IPS-15b (cell line): ENCODE data around the gene UTS2.

Experiments
- H3K27me3 ChIP-seq: one replicate; pipeline ENCODE4 v1.6.1; 2013; ENCODE audit warnings: low read length; ENCODE audit not compliant: control insufficient read depth, insufficient read depth
- H3K36me3 ChIP-seq: one replicate; pipeline ENCODE4 v1.6.1; 2013; ENCODE audit warnings: low read length; ENCODE audit not compliant: control insufficient read depth, insufficient read depth
- H3K4me1 ChIP-seq: one replicate; pipeline ENCODE4 v1.6.1; 2013; ENCODE audit warnings: mild to moderate bottlenecking, low read length; ENCODE audit not compliant: control insufficient read depth, insufficient read depth
- H3K4me3 ChIP-seq: one replicate; pipeline ENCODE4 v1.5.1; 2013; ENCODE audit warnings: low read depth, low read length
- H3K9ac ChIP-seq: one replicate; pipeline ENCODE4 v1.6.1; 2013; ENCODE audit warnings: low read depth, mild to moderate bottlenecking, low read length
- H3K9me3 ChIP-seq: one replicate; pipeline ENCODE4 v1.6.1; 2013; ENCODE audit warnings: mild to moderate bottlenecking, low read length; ENCODE audit not compliant: control insufficient read depth, insufficient read depth

The UTS2 gene

DNA sequence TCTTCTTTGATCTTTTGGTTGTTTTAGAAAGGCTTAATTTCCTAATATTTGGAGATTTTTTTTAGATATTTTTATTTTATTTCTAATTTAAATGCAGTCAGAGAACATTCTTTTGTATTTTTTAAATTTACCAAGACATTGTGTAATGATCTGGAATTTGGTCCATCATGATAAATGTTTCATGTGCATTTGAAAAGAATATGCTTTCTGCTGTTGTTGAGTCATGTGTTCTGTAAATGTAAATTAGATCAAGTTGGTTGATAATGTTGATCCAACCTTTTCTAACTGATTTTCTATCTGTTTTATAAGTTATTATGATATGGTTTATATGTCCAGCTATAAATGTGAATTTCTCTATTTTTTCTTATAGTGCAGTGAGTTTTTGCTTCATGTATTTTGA is 19.8 kb downstream of the UTS2 start:
- H3K4me1 ChIP-seq = no peaks in the 10 kb centered on the region
- H3K4me3 ChIP-seq = no peak overlapping the region
- H3K27me3 ChIP-seq = no peaks in the 10 kb centered on the region
- peaks cover 5% of the 10 kb centered on the region for H3K36me3 ChIP-seq
- H3K9me3 ChIP-seq = no peaks in the 10 kb centered on the region
- H3K9ac ChIP-seq = no peak overlapping the region

DNA sequence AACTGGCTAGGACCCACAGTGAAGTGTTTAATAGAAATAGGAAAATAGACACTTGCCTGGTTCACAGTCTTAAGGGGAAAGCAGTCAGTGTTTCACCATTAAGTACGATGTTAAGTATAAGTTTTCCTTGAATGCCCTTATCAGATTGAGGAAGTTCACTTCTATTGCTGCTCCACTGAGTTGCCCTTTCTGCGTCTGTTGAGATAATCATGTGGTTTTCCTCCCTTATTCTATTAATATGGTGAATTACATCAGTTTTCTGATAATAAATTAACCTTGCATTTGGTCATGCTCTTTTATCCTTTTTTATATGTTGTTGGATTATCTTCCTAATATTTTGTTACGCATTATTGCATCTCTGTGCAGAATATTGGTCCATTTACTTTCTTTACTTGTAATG is 21.4 kb downstream of the UTS2 start:
- no peak overlapping the region for H3K9ac ChIP-seq
- H3K36me3 ChIP-seq = peaks cover 9% of the 10 kb centered on the region
- no peak overlapping the region for H3K4me3 ChIP-seq
- H3K4me1 ChIP-seq = no peaks in the 10 kb centered on the region
- H3K9me3 ChIP-seq = no peaks in the 10 kb centered on the region
- no peaks in the 10 kb centered on the region for H3K27me3 ChIP-seq

DNA sequence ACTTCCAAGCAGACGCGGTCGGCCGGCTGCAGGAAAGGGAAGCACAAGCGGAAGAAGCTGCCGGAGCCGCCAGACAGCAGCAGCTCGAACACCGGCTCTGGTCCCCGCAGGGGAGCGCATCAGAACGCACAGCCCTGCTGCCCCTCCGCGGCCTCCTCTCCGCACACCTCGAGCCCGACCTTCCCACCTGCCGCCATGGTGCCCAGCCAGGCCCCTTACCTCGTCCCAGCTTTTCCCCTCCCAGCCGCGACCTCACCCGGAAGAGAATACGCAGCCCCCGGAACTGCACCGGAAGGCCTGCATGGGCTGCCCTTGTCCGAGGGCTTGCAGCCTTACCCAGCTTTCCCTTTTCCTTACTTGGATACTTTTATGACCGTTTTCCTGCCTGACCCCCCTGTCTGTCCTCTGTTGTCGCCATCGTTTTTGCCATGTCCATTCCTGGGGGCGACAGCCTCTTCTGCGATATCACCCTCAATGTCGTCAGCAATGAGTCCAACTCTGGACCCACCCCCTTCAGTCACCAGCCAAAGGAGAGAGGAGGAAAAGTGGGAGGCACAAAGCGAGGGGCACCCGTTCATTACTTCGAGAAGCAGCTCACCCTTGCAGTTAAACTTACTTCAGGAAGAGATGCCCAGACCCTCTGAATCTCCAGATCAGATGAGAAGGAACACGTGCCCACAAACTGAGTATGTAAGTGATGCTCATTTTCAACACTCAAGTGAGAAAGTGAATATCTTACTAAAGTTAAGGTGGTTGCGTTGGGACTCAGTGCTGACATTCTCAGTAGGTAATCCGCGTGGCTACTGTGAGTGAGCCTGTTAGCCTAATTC is 25.5 kb downstream of the UTS2 start:
- Histone ChIP-seq H3K4me1 (no peaks in the 10 kb centered on the region), H3K4me3 (no peak overlapping the region), H3K36me3 (peaks cover 12% of the 10 kb centered on the region), H3K9me3 (no peaks in the 10 kb centered on the region), H3K9ac (no peak overlapping the region), H3K27me3 (no peaks in the 10 kb centered on the region)

DNA sequence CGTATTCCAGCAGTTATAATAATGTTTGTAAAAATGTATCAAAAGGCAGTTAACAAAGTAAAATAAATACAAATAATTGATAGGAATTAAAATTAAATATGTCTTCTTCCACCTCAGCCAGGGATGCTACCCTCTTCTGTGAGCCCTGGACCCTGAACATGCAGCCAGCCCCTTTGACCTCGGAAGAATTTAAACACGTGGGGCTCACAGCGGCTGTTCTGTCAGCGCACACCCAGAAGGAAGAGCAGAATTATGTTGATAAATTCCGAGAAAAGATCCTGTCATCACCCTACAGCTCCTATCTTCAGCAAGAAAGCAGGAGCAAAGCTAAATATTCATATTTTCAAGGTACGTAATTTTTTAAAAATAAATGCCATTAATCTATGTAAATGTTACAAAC is 26.5 kb downstream of the UTS2 start:
- Histone ChIP-seq H3K36me3 (peaks cover 12% of the 10 kb centered on the region), H3K27me3 (no peaks in the 10 kb centered on the region), H3K9ac (no peak overlapping the region), H3K4me1 (no peaks in the 10 kb centered on the region), H3K4me3 (no peak overlapping the region), H3K9me3 (no peaks in the 10 kb centered on the region)

DNA sequence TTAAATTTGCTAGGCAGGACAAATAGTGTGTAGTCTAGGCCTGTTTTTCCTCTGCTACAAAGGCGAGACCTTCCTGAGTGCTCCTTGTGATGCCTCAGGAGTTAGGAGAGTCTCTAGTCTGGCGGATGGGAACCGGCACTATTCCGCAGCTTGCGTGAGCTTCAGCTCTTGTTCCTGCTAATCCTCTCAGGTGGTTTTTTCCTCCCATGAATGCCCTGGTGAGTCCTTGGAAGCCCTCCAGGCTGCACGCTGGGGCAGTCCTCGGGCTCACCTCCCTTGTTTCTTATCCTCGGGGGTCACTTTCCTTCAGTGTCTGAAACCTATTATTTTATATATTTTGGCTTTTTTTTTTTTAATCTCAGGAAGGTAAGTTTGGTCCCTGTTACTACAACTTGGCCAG is 28.2 kb downstream of the UTS2 start:
- no peak overlapping the region for H3K9ac ChIP-seq
- no peaks in the 10 kb centered on the region for H3K4me1 ChIP-seq
- no peaks in the 10 kb centered on the region for H3K9me3 ChIP-seq
- peaks cover 12% of the 10 kb centered on the region for H3K36me3 ChIP-seq
- no peak overlapping the region for H3K4me3 ChIP-seq
- H3K27me3 ChIP-seq = no peaks in the 10 kb centered on the region

DNA sequence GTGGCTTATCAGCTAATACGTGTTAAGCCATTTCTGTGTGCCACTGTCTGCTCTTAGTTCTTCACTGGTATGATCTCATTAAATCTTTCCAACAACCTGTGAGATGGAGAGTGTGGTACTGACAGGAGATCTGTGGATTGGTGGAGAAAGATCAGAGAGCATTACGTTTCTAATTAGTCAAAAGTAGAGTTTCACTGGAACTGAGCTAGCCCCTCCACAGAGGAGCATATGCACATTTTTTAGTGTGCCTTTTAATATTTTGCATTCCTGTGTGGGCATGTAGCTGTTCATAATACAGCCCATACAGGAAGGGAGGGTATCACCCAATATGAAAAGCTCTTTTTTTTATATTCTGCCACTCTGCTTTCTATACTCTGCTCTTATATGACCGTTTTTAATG is 31.6 kb downstream of the UTS2 start:
- Histone ChIP-seq H3K9ac (no peak overlapping the region), H3K36me3 (peaks cover 6% of the 10 kb centered on the region), H3K4me3 (no peak overlapping the region), H3K27me3 (no peaks in the 10 kb centered on the region), H3K4me1 (no peaks in the 10 kb centered on the region), H3K9me3 (no peaks in the 10 kb centered on the region)

DNA sequence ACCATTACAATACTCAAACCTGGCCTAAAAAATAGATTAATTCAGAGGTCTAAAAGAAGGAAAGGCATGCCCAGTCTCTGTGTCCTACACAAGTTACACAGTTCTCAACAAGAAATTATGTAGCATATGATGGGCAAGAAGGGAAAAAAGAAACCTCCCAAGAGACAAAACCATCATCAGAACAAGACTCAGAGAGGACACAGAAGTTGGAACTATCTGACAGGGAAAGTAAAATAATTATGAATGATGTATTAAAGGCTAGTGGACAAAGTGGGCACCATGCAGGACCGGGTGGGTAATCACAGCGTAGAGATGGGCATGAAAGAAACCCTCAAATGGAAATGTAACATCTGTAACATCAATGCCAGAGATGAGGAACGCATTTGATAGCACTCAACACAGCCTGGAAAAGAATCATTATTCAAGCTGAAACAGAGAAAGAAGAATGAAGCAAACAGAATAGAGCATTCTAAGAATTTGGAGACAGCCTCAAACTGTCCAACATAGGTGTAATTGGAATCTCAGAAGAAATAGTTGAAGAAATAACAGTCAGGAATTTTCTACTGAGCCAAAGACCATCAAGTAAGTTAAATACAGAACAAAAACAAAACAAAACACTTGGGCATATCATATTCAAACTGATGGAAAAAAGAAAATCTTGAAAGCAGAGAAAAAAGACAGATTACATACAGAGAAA is 39.0 kb downstream of the UTS2 start:
- Histone ChIP-seq H3K4me1 (no peaks in the 10 kb centered on the region), H3K9me3 (peaks cover 6% of the 10 kb centered on the region), H3K27me3 (no peaks in the 10 kb centered on the region), H3K9ac (no peak overlapping the region), H3K4me3 (no peak overlapping the region), H3K36me3 (no peaks in the 10 kb centered on the region)

DNA sequence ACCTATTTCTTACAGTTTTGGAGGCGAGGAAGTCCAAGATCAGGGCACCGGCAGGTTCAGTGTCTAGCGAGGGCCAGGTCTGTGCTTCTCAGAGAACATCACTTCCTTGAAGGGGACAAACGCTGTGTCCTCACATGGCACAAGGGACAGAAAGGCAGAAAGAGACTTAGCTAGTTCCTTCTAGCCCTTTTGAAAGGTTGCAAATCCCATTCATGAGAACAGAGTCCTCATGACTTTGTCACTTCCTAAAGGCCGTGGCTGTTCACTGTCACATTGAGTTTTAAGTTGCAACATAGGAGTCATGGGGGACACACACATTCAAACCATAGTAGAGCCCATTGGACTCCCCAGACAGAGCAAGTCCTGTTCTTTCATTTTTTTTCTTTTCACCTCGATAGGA is 41.4 kb downstream of the UTS2 start:
- Histone ChIP-seq H3K9me3 (peaks cover 6% of the 10 kb centered on the region), H3K9ac (no peak overlapping the region), H3K36me3 (no peaks in the 10 kb centered on the region)

DNA sequence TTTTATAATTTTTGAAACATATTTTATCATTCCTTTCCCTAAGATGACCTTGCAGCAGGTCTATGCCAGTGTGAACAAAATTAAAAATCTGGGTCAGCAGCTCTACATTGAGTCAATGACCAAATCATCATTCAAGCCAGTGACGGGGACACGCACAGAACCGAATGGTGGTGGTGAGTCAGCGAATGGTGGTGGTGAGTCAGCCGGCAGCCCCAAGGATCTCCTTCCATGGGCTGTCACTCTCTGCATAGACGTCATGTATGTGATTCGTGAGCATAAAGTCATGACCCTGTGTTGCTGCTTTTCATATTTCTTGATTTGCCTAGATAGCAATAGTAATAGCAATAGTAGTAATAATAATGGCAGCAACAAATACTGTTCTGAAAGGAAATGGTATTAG is 42.5 kb downstream of the UTS2 start:
- Histone ChIP-seq H3K9me3 (peaks cover 6% of the 10 kb centered on the region), H3K36me3 (peaks cover under 1% of the 10 kb centered on the region), H3K9ac (no peak overlapping the region), H3K4me1 (no peaks in the 10 kb centered on the region), H3K4me3 (no peak overlapping the region), H3K27me3 (no peaks in the 10 kb centered on the region)

More for the DNA sequence above, 41.4 kb downstream of the UTS2 start:
- Histone ChIP-seq H3K27me3 (no peaks in the 10 kb centered on the region), H3K4me1 (no peaks in the 10 kb centered on the region), H3K4me3 (no peak overlapping the region)

DNA sequence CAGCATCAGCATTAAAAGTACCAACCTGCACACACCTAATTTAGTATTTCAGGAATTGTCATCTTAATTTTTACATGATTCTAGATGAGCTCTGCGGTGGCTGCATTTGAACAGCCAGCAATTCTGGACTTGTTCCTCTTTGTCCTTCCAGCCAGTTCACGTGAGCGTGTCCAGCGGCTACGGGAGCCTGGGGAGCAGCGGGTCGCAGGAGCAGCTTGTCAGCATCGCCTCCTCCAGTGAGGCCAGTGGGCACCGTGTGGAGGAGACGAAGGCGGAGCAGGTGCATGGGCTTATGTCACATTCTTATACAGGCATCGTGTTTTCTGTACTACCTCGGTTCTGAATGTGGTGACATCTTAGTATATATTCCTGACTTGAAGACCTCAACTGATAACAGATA is 43.1 kb downstream of the UTS2 start:
- H3K27me3 ChIP-seq = no peaks in the 10 kb centered on the region

DNA sequence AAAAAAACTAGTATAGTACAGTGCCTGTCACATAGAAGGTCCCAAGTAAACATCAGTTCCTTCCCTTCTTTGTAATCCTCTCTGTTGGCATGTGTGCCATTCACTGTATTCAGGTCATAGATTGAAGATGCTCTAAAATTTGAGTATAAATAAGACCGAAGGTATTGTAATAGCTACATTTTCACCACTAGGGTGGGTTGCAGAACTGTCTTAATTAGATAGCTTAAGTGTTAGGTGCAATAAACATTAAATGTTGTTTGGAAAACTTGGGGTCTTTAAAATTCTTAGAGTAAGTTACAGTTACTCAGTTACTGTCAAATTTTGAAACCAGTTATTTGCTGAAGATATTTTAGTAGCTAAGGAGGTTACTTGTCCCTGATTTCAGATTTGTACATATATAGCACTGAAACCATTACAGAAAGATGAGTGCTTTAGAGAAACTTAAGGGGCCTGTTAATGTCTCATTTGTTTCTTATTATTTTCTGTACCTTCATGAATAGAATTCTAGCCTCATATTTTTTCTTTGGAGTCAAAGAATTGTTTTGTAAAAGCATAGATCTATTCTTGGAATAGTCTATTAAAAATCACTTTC is 44.5 kb downstream of the UTS2 start:
- no peaks in the 10 kb centered on the region for H3K4me1 ChIP-seq
- no peak overlapping the region for H3K4me3 ChIP-seq
- no peak overlapping the region for H3K9ac ChIP-seq
- H3K36me3 ChIP-seq = peaks cover 5% of the 10 kb centered on the region
- H3K27me3 ChIP-seq = no peaks in the 10 kb centered on the region
- no peaks in the 10 kb centered on the region for H3K9me3 ChIP-seq

More for the DNA sequence above, 43.1 kb downstream of the UTS2 start:
- H3K9ac ChIP-seq = no peak overlapping the region
- H3K4me1 ChIP-seq = no peaks in the 10 kb centered on the region
- H3K36me3 ChIP-seq = peaks cover 4% of the 10 kb centered on the region
- peaks cover 6% of the 10 kb centered on the region for H3K9me3 ChIP-seq
- no peak overlapping the region for H3K4me3 ChIP-seq

DNA sequence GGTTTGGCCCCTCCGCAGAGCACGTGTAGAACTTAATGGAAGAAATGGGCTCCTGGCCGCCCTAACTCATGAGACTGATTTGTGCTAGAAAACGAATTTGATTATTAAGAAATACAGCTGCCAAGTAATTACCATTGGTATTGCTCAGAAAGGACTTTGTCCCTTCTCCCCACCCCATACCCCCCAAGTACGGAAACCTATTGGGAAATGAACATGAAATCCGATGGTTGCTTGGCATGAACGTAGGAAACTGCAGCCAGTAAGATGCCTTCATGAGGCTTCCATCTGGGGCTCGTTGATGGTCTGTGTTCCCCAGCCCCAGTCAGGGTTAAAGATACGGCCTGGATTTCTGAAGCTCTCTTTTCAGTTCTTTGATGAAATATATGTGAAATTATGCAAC is 47.4 kb downstream of the UTS2 start:
- Histone ChIP-seq H3K4me3 (no peak overlapping the region), H3K9me3 (no peaks in the 10 kb centered on the region), H3K9ac (no peak overlapping the region), H3K4me1 (no peaks in the 10 kb centered on the region), H3K27me3 (no peaks in the 10 kb centered on the region), H3K36me3 (peaks cover 12% of the 10 kb centered on the region)
